ENCODE data around the gene AGTPBP1.
"Not testable (repeated sequence)": the region's sequence is repeated elsewhere in the genome, so short reads cannot be mapped to it uniquely, and the experiment has no call there.

GRCh38 chr9:85573546-85573945 lies 168.2 kb downstream of the AGTPBP1 start:
- not testable (repeated sequence) for TF ChIP-seq CTCF (IDR thresholded peaks at IDR 0.05; ENCODE audit: insufficient read depth, low read length); POLR2AphosphoS5 (IDR thresholded peaks at IDR 0.05; ENCODE audit: low read depth); GABPA (IDR thresholded peaks at IDR 0.05; ENCODE audit: low read depth)

Data from HL-60 (cell line).